Heart left ventricle (tissue), 16 donors: Measurements from ENCODE around the gene CACNB2. TPM values are rescaled to one million over a fixed set of nuclear protein-coding genes. Genes with fewer than 3 reads are reported as not detected.

Source experiments
- ATAC-seq, 4 donors: fragments of 200-7000 bp; cut with Tn5 transposase; one replicate each; pipeline ENCODE4 v1.9.1; 2020 to 2022; ENCODE audit warnings: moderate library complexity in 4 of 4, mild to moderate bottlenecking in 3 of 4, moderate number of reproducible peaks in 1 of 4
- DNase-seq, 5 donors: peaks; one replicate each; pipeline ENCODE4 v3.0.0-alpha.2; 2020
- H3K27ac ChIP-seq, 12 donors: fragments of 200-600 bp; sonication (generic) in 4 of 12; one replicate each; pipeline versions ENCODE4 v1.5.0 to v1.8.0; 2016 to 2022; ENCODE audit warnings: mild to moderate bottlenecking in 2 of 12
- H3K27me3 ChIP-seq, 9 donors: fragments of 200-600 bp; sonication (generic) in 2 of 9; one replicate each; pipeline versions ENCODE4 v1.5.1 to v1.8.0; 2016 to 2022; ENCODE audit warnings: mild to moderate bottlenecking in 3 of 9
- H3K36me3 ChIP-seq, 9 donors: fragments of 200-600 bp; sonication (generic) in 2 of 9; one replicate each; pipeline versions ENCODE4 v1.5.0 to v1.8.0; 2018 to 2022; ENCODE audit warnings: mild to moderate bottlenecking in 2 of 9
- H3K4me1 ChIP-seq, 12 donors: fragments of 200-600 bp; sonication (generic) in 4 of 12; one replicate each; pipeline versions ENCODE4 v1.5.0 to v1.8.0; 2016 to 2022; ENCODE audit warnings: mild to moderate bottlenecking in 3 of 12
- H3K4me3 ChIP-seq, 12 donors: fragments of 200-600 bp; sonication (generic) in 4 of 12; one replicate each; pipeline versions ENCODE4 v1.5.0 to v1.8.0; 2017 to 2022; ENCODE audit warnings: mild to moderate bottlenecking in 9 of 12, moderate library complexity in 4 of 12
- H3K9me3 ChIP-seq, 12 donors: fragments of 200-600 bp; sonication (generic) in 4 of 12; one replicate each; pipeline versions ENCODE4 v1.5.0 to v1.8.0; 2016 to 2022; ENCODE audit warnings: mild to moderate bottlenecking in 1 of 12
- CTCF ChIP-seq, 12 donors: fragments of 200-600 bp; sonication (generic) in 4 of 12; IDR thresholded peaks; one replicate each; pipeline versions ENCODE4 v1.5.0 to v1.8.0; 2018 to 2022; ENCODE audit warnings: antibody characterized with exemption in 12 of 12, mild to moderate bottlenecking in 5 of 12
- POLR2A ChIP-seq, 2 donors: fragments of 450-650 bp; IDR thresholded peaks; one replicate each; pipeline ENCODE4 v1.6.1; 2017; ENCODE audit warnings: antibody characterized with exemption in 2 of 2, mild to moderate bottlenecking in 2 of 2, moderate library complexity in 2 of 2
- WGBS, 4 donors: extraction: QIAGEN DNeasy Blood & Tissue Kit in 2 of 4; methylation state at CpG; one replicate each; pipeline versions ENCODE4 v1.1.5 to v1.1.7; 2013 to 2018; 5-methylcytosine and 5-hydroxymethylcytosine counted together
- intact Hi-C, 10 donors: fragments of 100-400 bp; cut with DNase I; formaldehyde crosslinking; loops; one replicate each; pipeline versions ENCODE4 v1.11.1 to v1.14.2; 2022
- polyA plus RNA-seq, 2 donors: library from polyadenylated mRNA; stranded (reverse); fragments of 200-250 nt; gene quantifications; one replicate each; pipeline ENCODE4 v1.2.3, GENCODE V29; 2013
- total RNA-seq, 9 donors: library from RNA; depleted of rRNA in 2 of 9; stranded (reverse); fragments of >200 nt in 2 of 9; fragmentation: NEBNext Ultra II Directional in 3 of 9; extraction: Animal tissue kit (Norgen Biotek cat#: 25700) in 3 of 9; gene quantifications; one replicate each; pipeline versions ENCODE4 v1.1.0 to v1.2.4, GENCODE V29; 2016 to 2023
- donor health status: ischemic (EF 13 %, LVEDD 7.1; RV severe dilation, severe dysfunction).
- donor health status: healthy with polysubstance abuse.
- donor health status: DM: no; HTN: yes; CAD: no.
- donor health status: DM: no; HTN: no; CAD: no.
- donor health status: ischemic (EF 25% LVEDD 6.9; RV normal size, moderate dysfunction).
- donor health status: ischemic (EF 25% LVEDD 5.7; RV mildly dilated, moderate dysfunction).
- donor health status: healthy.
- donor health status: DM: yes; HTN: yes; CAD: no.
- donor health status: ischemic (EF 35%, LVEDD 5.7; RV mildly dilated, moderate dysfunction).
- donor health status: nonischemic (EF 11% LVEDD 7.7; RV severe dilation, severe dysfunction).
- donor health status: DM: yes; HTN: yes; CAD: no.
- donor health status: PGD.
- donor health status: ischemic (EF 29% LVEDD 5.4; RV normal size, mild dysfunction).
- donor health status: nonischemic (EF 23%, LVEDD 6.1; RV moderate dilation, normal function).

CACNB2 gene
- total and polyA plus RNA-seq, 11 donors = 11.4 to 63.2 (median 33.2) TPM

GRCh38 chr10:18479502-18479901 is 339.3 kb downstream of the CACNB2 start:
- 82 to 92% (median 88%) methylated on average over 5 to 6 of the region's 6 CpGs for WGBS, 4 donors
- Histone ChIP-seq H3K4me3 (no peak overlapping the region), H3K4me1 (peaks cover 0 to 11% (median 0%) of the 10 kb centered on the region in 12 donors), H3K27me3 (no peaks in the 10 kb centered on the region), H3K36me3 (no peaks in the 10 kb centered on the region), H3K9me3 (no peaks in the 10 kb centered on the region), H3K27ac (no peak overlapping the region)
- no peak for ATAC-seq
- intact Hi-C loops = loop anchor here in 2 of 10 donors (10.0 kb wide), 2 partner anchors 135 to 165 kb away; no protein-coding TSS in a partner anchor
- no peak for TF ChIP-seq CTCF (IDR thresholded peaks at IDR 0.05)
- TF ChIP-seq POLR2A (IDR thresholded peaks at IDR 0.05) = no peak
- DNase-seq = no peak

DNA sequence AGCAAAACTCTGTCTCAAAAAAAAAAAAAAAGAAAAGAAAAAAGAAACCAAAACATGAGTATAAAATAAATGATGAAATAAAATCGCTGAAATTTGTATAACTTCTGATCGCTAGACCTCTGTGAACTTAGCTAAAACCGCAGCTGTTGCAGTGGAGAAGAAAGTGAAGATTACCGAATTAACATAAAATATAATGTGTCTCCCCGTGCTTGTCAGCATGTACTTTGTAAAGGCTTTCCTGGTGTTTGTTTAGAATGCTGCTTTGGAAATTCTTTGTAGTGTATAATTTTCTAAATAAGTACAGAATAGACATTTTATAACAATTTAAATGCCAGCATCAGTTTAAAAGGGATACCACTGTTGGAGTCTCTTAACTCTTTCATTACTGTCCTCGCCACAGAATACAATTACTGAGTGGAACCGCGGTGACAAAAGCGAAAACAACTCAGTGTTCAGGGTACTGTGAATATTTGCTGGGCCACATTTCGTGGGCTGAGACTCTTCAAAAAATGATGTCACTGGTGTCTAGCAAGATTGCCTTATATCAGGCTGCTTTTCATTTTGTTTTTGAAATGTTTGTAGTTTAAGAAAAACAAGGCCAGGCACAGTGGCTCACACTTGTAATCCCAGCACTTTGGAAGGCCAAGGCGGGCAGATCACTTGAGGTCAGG is 343.4 kb downstream of the CACNB2 start:
- DNase-seq = no peak

GRCh38 chr10:18486438-18486837 is 346.2 kb downstream of the CACNB2 start:
- TF ChIP-seq POLR2A (IDR thresholded peaks at IDR 0.05) = no peak
- TF ChIP-seq CTCF (IDR thresholded peaks at IDR 0.05) = no peak
- Histone ChIP-seq H3K9me3 (no peaks in the 10 kb centered on the region), H3K27me3 (no peaks in the 10 kb centered on the region), H3K4me3 (no peak overlapping the region), H3K36me3 (peaks cover 0 to 6% (median 0%) of the 10 kb centered on the region in 9 donors), H3K27ac (peak overlapping the region in 7 of 12 donors; percentile 12 to 68 (median 32)), H3K4me1 (peaks cover 0 to 21% (median 4%) of the 10 kb centered on the region in 12 donors)
- intact Hi-C loops = no loop called here
- 26 to 42% (median 28%) methylated on average over 3 of the region's 3 CpGs for WGBS, 4 donors
- DNase-seq (peak in 1 of 5 donors; percentile 42), ATAC-seq (peak; percentile 65 to 93 (median 86))

More for the DNA sequence above, 343.4 kb downstream of the CACNB2 start:
- peaks cover 0 to 21% (median 0%) of the 10 kb centered on the region in 12 donors for H3K4me1 ChIP-seq
- WGBS, 4 donors = 87 to 90% (median 89%) methylated on average over 11 of the region's 11 CpGs
- H3K27me3 ChIP-seq = no peaks in the 10 kb centered on the region
- H3K36me3 ChIP-seq = no peaks in the 10 kb centered on the region
- intact Hi-C loops = no loop called here
- TF ChIP-seq CTCF (IDR thresholded peaks at IDR 0.05) = no peak
- no peak for TF ChIP-seq POLR2A (IDR thresholded peaks at IDR 0.05)
- H3K4me3 ChIP-seq = no peak overlapping the region
- H3K9me3 ChIP-seq = no peaks in the 10 kb centered on the region
- H3K27ac ChIP-seq = peak overlapping the region in 1 of 12 donors; percentile 5
- ATAC-seq = no peak

GRCh38 chr10:18490755-18491154 is 350.5 kb downstream of the CACNB2 start:
- TF ChIP-seq POLR2A (IDR thresholded peaks at IDR 0.05) = no peak
- TF ChIP-seq CTCF (IDR thresholded peaks at IDR 0.05) = no peak
- Histone ChIP-seq H3K27ac (peak overlapping the region in 6 of 12 donors; percentile 23 to 50 (median 34)), H3K4me1 (peaks cover 0 to 11% (median 2%) of the 10 kb centered on the region in 12 donors), H3K9me3 (no peaks in the 10 kb centered on the region), H3K4me3 (no peak overlapping the region), H3K36me3 (peaks cover 0 to 6% (median 0%) of the 10 kb centered on the region in 9 donors), H3K27me3 (no peaks in the 10 kb centered on the region)
- intact Hi-C loops = no loop called here
- DNase-seq = no peak
- 41 to 59% (median 47%) methylated on average over 4 of the region's 4 CpGs for WGBS, 4 donors
- ATAC-seq = peak; percentile 9 to 69 (median 47)
